CD4-positive, alpha-beta T cell treated with Interferon alpha-2 for 1 hour (primary cell): ENCODE measurements around the gene RAD17.
"Not testable (repeated sequence)": the region's sequence is repeated elsewhere in the genome, so short reads cannot be mapped to it uniquely, and the experiment has no call there.

ENCODE experiments used
- DNase-seq, 2 donors: peaks; one replicate each; pipeline ENCODE4 v3.0.0-alpha.2; 2020 to 2022

RAD17 gene

DNA sequence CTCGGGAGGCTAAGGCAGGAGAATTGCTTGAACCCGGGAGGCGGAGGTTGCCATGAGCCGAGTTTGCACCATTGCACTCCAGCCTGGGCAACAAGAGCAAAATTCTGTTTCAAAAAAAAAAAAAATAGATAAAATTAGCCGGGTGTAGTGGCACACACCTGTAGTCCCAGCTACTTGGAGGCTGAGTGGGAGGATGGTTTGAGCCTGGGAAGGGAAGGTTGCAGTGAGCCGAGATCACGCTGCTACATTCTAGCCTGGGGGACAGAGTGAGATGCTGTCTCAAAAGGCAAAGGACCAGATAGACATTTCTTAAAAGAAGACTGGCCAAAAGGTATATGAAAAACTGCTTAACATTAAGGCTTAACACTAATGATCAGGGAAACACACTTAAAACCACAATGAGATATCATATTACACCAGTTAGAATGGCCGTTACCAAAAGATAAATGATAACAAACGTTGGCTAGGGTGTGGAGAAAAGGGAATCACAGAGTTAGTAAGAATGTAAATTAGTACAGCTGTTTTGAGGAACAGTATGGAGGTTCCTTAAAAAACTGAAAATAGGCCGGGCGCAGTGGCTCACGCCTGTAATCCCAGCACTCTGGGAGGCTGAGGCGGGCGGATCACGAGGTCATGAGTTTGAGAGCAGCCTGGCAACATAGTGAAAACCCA, 35.2 kb downstream of the RAD17 start:
- no peak for DNase-seq

GRCh38 chr5:69414885-69415583, 45.4 kb downstream of the RAD17 start, which contains the start of gene MARVELD2:
Gene MARVELD2, plus strand, starts transcription at chr5:69415116. Its CDS starts 4,270 bp downstream, at chr5:69419386.
- peak; percentile 29 to 49 for DNase-seq

GRCh38 chr5:69415584-69415958, 46.0 kb downstream of the RAD17 start:
- no peak for DNase-seq

DNA sequence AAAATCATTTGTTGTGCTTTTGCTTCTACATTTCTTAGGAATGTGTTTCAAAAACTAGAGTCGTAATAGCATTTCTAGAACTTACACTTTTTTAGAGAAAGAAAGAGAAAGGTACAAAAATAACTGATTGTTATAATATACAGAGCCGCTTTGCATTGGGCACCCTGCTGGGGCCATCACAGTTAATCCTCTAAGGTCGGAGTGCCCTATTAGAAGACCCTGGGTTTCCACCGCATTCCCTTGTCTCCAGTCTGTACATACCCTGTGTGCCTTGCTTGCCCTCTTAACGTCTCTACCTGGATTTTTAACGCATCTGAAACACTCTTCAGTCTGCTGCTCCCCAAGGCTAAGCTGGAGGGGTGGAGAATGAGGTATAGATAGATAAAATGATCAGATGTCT, 46.6 kb downstream of the RAD17 start:
- no peak for DNase-seq

GRCh38 chr5:69416699-69417098, 47.1 kb downstream of the RAD17 start:
- no peak for DNase-seq

GRCh38 chr5:69418554-69418953, 48.9 kb downstream of the RAD17 start:
- no peak for DNase-seq

DNA sequence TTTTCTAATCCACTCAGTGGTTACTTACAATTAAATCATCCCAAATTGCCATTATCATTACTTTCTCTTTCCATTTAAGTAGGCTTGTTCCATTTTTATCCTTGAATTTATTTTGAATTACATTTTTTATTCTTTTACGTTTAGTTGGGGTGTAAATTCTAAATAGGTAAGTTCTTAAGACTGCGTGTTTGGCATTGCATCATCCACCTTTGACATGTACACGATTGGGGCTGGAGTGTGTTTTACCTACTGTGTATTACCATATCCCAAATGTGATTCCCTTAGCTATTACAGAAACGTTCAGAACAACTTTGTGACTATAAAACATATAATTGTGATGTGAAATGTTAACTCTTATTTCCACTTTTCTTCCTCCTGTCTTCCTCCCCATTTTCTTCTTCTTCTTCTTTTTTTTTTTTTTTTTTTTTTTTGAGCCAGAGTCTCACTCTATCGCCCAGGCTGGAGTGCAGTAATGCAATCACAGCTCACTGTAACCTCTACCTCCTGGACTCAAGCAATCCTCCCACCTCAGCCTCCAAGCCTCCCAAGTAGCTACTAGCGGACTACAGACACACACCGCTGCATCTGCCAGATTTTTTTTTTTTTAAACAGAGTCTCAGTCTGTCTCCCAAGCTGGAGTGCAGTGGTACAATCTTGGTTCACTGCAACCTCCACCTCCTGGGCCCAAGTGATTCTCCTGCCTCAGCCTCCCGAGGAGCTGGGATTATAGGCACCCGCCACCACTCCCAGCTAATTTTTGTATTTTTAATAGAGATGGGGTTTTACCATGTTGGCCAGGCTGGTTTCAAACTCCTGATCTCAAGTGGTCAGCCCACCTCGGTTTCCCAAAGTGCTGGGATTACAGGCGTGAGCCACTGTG, 62.0 kb downstream of the RAD17 start:
- DNase-seq = no peak

- no peak for DNase-seq
Observed at GRCh38 chr5:69432412-69433206, 63.0 kb downstream of the RAD17 start.

GRCh38 chr5:69435276-69435884, 65.8 kb downstream of the RAD17 start:
- not testable (repeated sequence) for DNase-seq

DNA sequence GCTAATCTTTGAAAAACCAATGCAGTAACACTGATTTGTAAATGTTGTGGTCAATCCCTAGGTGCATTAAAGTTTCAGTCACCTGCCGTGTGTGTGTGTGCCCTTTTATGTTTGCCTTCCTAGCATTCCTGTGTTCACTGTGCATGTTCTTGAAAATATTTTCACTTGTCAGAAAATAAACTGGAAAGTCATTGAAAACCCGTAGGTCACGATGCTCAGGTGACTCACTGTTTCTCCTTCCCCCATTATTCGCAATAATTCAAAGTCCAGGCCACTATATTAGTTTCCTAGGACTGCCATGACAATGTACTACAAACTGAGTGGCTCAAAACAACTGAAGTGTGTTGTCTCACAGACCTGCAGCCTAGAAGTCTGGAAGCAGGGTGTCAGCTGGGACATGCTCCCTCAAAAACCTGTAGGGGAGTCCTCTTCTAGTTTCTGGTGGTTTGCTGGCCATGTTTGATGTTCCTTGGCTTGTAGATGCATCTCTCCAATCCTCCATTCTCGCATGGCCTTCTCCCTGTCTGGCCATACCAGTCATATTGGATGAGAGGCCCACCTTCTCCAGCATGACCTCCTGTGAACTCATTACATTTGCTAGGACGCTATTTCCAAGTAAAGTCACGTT, 74.6 kb downstream of the RAD17 start:
- DNase-seq = no peak

GRCh38 chr5:69449511-69449910, 79.9 kb downstream of the RAD17 start:
- no peak for DNase-seq

DNA sequence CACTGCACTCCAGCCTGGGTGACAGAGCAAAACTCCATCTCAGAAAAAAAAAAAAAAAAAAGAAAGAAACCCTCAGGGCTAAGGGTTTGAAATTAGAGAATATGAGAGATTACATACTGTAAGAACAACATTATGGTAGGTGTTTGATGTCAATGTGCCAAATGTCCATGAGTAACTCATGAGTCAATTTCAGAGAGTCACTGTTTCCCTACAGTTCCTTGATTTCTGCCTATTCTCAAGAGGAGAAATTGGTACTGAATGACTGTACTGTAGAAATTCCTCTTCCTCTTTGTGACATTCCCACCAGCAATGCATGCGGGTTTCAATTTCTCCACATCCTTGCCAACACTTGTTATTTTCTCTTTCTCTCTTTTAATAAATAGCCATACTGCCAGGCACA, 80.5 kb downstream of the RAD17 start:
- no peak for DNase-seq

GRCh38 chr5:69450527-69450926, 80.9 kb downstream of the RAD17 start:
- not testable (repeated sequence) for DNase-seq

DNA sequence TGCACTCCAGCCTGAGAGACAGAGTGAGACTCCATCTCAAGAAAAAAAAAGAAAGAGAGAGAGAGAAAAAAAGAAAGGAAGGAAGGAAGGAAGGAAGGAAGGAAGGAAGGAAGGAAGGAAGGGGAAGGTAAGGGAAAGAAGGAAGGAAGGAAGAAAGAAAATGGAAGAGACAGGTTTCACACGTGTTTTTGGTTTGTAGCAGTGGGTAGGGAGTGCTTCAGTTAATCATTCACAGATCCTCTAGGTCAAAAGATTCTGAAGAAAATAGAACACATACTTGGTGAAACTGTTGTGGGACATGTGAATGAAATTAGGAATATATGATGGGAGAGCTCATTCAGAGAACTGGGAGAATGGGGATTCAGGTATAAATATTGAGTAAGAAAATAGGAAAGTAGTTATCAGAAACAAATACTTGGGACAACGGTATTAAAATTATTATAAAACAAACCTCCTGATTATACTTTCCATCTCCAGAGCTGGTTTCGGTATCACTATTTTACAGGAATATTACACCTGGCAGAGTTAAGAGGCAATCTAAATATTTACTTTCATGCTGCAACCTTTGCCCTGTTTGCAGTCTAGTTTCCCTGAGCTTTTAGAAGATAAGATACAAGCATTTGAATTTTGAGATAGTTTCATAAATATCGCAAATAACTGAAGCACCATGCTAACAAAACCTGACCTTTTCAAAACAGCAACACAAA, 82.5 kb downstream of the RAD17 start:
- DNase-seq = no peak

GRCh38 chr5:69453487-69453886, 83.9 kb downstream of the RAD17 start:
- DNase-seq = not testable (repeated sequence)

- no peak for DNase-seq
Observed at GRCh38 chr5:69454460-69455249, 85.0 kb downstream of the RAD17 start.

GRCh38 chr5:69455428-69455988, 85.9 kb downstream of the RAD17 start:
- not testable (repeated sequence) for DNase-seq

GRCh38 chr5:69462170-69462569, 92.6 kb downstream of the RAD17 start:
- no peak for DNase-seq
